SKM-1 treated with dmso at 0.1 percent for 144 hours (cell line): Measurements from ENCODE around the gene CCDC124.
A peak's percentile ranks its signal among the peaks of the same experiment; 100 is the strongest.
"Not testable (repeated sequence)": the region's sequence is repeated elsewhere in the genome, so short reads cannot be mapped to it uniquely, and the experiment has no call there.

Experiments used
- DNase-seq: peaks from one replicate; lab custom pipeline; 2025; ENCODE audit not compliant: unreplicated experiment; lab: John Stamatoyannopoulos, UW

Gene CCDC124, protein sequence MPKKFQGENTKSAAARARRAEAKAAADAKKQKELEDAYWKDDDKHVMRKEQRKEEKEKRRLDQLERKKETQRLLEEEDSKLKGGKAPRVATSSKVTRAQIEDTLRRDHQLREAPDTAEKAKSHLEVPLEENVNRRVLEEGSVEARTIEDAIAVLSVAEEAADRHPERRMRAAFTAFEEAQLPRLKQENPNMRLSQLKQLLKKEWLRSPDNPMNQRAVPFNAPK

DNA sequence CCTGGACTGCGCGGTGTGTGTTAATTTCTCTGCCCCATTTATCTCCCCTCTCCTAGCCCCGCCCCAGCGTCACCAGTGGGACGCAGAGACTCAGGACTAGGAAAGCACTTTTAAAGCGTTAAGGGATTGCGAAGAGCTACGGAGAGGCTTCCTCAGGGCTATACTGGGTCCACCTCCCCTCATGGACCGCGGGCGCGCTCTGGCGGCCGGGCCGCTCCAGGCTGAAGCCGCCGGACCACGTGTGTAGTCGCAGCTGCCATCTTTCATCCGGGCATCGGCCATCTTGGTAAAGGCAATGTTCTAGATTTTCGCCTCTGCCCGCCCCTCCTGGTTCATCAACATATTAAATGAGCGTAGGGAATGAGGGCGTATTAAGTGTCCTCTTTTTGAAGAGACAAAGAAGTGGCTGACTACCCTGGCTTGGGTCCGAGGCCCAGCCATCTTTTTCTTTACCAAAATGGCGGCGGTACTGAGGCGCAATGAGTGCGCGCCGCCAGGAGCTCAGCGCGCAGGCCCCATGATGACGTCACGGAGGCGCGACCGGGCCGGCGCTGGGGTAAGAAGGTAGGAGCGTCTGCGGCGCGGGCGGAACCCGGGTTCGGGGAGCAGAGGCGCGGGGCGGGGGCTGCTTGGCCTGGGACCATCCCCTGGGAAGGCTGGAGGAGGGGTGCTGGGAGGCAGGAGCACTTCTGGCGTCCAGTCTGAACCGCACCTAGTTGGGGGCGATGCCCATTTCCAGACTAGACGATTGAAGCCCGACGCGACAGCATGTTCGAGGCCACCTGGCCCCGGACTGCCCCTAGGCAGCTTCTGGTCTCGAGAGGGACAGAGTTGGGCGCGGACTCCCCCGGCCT, at the start of gene CCDC124:
CCDC124 (plus strand) TSS at position 531 of the 854 bp plus-strand sequence. CDS start 3,406 bp downstream, outside the sequence.
- DNase-seq = peak; percentile 67

GRCh38 chr19:17883627-17884410, 49.0 kb upstream of the CCDC124 start:
- DNase-seq = no peak

GRCh38 chr19:17886515-17886914, 46.3 kb upstream of the CCDC124 start:
- DNase-seq = no peak

DNA sequence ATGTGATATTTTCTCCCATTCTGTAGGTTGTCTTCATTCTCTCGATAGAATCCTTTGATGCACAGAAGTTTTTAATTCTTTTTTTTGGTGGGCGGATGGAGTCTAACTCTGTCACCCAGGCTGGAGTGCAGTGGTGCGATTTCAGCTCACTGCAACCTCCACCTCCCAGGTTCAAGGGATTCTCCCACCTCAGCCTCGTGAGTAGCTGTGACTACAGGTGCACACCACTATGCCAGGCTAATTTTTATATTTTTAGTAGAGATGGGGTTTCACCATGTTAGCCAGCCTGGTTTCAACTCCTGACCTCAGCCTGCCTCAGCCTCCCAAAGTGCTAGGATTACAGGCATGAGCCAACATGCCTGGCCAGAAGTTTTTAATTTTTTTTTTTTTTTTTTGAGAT, 45.6 kb upstream of the CCDC124 start:
- DNase-seq = not testable (repeated sequence)

DNA sequence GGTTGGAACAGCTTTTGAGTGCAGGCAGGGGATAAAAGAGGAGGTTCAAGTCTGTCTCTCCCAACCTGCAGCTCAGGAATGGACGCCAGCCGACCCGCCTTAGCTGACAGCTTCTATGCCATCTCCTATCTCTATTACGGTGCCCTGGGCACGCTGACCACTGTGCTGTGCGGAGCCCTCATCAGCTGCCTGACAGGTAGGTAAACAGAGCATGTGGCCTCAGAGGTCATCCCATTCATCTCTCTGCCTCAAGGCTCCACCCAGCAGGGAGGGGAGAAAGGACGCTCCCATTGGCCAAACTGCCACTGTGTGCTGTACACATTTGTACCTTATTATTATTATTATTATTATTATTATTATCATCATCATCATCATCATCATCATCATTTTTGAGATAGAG, 44.6 kb upstream of the CCDC124 start:
- no peak for DNase-seq

- no peak for DNase-seq
Measured at GRCh38 chr19:17889609-17890214, 43.1 kb upstream of the CCDC124 start.

GRCh38 chr19:17893766-17894165, 39.0 kb upstream of the CCDC124 start:
- no peak for DNase-seq

DNA sequence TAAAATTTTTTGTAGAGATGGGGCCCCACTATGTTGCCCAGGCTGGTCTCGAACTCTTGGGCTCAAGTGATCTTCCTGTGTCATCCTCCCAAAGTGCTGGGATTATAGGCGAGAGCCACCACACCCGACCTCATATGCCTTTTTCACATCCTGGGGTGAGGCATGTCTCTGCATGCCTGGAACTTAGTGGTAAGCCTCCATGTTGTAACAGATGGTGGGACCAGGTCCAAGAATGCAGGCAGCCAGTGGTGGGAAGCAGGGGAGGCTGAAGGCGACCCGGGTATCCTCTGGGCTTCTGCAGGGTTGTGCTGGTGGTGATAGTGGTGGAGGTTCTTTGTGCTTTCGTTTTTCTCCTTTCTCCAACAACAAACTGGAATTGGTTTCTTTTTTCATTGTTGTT, 30.1 kb upstream of the CCDC124 start:
- no peak for DNase-seq

DNA sequence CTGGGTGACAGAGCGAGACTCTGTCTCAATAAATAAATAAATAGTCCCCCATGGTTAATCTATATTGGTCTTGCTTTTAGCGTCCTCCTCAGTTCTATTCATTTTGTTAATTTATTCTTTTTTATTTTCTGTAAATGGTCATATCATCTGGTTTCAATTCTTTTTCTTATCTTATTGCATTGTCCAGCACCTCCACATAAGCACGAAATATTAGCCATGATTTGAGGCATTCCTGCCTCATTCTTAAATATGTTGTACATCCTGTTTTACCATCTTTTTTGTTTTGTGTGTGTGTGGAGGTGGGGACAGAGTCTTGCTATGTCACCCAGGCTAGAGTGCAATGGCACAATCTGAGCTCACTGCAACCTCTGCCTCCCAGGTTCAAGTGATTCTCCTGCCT, 24.6 kb upstream of the CCDC124 start:
- DNase-seq = no peak

GRCh38 chr19:17909003-17909732, 23.6 kb upstream of the CCDC124 start:
- no peak for DNase-seq

DNA sequence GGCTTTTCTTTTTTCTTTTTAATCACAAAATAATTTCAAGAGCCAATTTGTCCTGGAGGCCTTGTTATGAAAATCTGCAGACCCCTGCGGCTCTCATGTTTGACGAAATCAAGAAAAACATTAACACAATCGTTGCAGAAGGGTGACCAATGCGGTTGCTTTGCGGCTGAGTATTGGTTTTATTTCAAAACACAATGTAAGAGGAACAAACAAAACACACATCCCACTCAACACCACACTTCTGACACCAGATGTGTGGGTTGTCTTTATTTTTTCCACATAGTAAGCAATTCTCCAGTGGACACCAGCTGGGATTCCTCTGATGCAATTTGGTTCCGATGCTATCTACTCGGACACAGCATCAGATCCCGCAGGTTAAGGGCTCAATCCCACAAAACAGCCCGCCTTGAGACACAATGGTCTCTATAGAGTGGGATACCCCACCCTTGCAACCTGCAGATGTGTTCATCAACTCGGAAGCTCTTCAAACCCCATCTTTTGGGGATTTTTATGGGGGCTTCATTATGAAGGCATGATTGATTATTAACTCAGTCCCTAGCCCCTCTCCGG, 21.9 kb upstream of the CCDC124 start:
- no peak for DNase-seq

DNA sequence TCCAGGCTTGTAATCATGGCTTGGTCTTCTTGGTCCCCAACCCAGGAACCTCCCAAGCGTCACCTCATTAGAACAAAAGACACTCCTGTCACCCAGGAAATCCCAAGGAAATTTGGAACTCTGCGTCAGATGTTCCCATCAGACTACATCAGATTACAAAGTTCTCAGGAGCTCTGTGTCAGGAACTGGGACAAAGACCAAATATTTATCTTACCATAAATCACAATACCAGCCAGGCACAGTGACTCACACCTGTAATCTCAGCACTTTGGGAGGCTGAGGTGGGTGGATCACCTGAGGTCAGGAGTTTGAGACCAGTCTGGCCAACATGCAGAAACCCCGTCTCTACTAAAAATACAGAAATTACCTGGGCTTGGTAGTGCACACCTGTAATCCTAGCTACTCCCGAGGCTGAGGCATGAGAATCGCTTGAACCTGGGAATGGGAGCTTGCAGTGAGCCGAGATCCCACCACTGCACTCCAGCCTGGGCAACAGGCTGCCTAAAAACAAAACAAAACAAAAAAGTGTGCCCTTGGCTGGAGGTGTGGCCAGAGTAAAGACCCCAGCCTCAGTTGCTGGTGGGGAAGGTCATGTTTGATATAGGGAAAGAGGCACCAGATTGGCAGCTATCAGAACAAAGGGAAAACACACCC, 16.7 kb upstream of the CCDC124 start:
- DNase-seq = no peak

GRCh38 chr19:17918151-17918550, 14.7 kb upstream of the CCDC124 start:
- not testable (repeated sequence) for DNase-seq

GRCh38 chr19:17919122-17919521, 13.7 kb upstream of the CCDC124 start:
- DNase-seq = not testable (repeated sequence)

DNA sequence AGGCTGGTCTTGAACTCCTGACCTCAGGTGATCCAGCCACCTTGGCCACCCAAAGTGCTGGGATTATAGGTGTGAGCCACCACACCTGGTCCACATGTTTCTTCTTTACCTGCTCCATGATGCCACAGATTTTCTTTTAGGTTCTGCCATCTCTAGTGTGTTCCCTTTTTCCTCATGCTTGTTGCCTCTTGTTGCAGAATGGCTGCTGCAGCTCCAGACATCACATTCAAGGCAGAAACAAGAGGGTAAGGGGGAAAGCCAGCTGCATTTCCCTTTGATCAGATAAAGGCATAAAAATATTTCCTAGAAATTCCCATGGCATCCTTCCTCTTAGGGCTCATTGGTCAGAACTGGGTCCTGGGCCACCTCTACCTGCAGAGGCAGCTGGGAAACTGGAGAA, 12.3 kb upstream of the CCDC124 start:
- DNase-seq = no peak

DNA sequence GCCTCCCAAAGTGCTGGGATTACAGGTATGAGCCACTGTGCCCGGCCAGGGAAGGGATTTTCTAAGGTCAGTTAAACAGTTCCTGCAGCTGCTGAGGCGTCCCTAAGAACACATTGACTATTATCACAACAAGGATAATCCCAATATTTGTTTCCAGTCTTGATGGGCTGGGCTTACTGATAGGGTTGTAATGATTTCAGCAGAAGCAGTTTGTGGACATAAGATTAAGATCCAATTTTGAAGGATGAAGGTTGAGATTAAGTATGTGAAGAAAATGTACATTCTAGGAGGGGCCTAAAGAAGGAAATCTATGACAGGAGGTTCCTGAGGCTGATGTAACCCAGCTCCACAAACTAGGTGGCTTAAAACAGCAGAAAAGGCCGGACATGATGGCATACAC, 10.7 kb upstream of the CCDC124 start:
- no peak for DNase-seq

DNA sequence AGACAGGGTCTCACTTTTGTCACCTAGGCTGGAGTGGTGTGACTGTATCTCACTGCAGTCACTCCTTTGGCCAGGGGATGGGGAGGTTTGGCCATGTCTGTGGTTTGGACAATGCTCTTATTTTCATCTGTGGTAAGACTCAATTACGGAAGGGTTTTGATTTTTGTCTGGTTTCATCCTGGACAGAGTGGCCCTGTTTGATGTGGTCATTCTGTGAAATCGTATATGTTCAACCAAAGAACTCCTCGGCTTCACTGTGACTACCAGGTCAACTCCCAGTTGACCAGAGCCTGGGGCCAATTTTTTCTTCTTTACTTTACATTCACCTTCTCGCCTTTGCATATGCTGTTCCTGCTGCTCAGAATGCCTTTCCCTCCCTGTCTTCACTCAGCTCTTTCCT, 6.8 kb upstream of the CCDC124 start:
- no peak for DNase-seq

- no peak for DNase-seq
Measured at GRCh38 chr19:17929056-17929455, 3.8 kb upstream of the CCDC124 start.

DNA sequence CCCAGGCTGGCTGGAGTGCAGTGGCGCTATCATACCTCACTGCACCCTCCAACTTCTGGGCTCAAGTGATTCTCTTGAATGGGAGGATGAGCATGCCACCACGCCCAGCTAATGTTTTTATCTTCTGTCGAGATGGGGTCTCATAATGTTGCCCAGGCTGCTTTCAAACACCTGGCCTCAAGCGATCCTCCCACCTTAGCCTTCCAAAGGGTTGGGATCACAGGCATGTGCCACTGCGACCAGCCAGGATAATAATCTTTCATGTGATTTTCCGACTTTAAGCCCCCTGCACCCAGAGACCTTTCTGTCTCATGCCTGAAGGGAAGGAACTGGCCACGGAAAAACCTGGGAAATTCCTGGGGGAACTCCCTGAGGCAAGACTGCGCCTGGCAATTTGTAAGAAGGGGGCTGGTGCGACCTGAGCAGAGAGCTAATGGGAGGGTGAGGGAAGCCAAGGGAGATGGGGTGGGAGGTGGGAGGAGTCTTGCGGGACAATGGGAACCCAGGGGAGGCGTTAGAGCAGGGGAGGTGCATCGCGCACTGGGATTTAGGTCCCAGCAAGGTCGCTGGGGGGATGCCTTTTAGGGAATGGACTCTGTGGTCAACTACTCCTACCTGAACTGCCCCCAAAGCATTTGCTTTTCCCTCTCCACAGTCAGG, 1.2 kb upstream of the CCDC124 start:
- no peak for DNase-seq
